A549 (cell line): Measurements from ENCODE around the gene SSBP2. TPM values are rescaled to one million over a fixed set of nuclear protein-coding genes. Genes with fewer than 3 reads are reported as not detected.

ENCODE experiments used
- ATAC-seq, 2 experiments: fragments of 200-7000 bp in 1 of 2; fragments of >200 bp in 1 of 2; cut with Nextera tagmentation in 1 of 2; cut with Tn5 transposase in 1 of 2; 3 replicates each; pipeline versions ENCODE4 v1.8.0 to v1.9.1; 2018 to 2020; ENCODE audit warnings: mild to moderate bottlenecking in 1 of 2, moderate library complexity in 1 of 2
- CTCF ChIA-PET: fragments of 300-600 bp; sonication (Branson Sonifier 250); formaldehyde crosslinking; extraction: SDS; loops from one replicate; lab custom pipeline; 2021; ENCODE audit warnings: antibody characterized with exemption, inconsistent platforms; lab: Yijun Ruan, JAX
- POLR2A ChIA-PET: fragments of 350-600 bp; formaldehyde crosslinking; extraction: SDS; loops from one replicate; lab custom pipeline; 2021; ENCODE audit warnings: antibody characterized with exemption, inconsistent platforms; lab: Yijun Ruan, JAX
- DNase-seq, 2 experiments: peaks; one replicate each; pipeline versions ENCODE4 v3.0.0 to v3.0.0-alpha.2; 2011 to 2016; ENCODE audit warnings: low read depth in 1 of 2, low spot score in 1 of 2
- FAIRE-seq: peaks from 2 replicates; lab custom pipeline; 2011; peaks lifted over from hg19 to GRCh38; lab: Jason Lieb, UNC
- H3K27ac ChIP-seq, 2 experiments: fragments of >200 bp; sonication (Bioruptor Twin); formaldehyde crosslinking; 3 replicates each; pipeline ENCODE4 v1.5.1; 2016 to 2017
- H3K4me1 ChIP-seq: fragments of >200 bp; sonication (Bioruptor Twin); formaldehyde crosslinking; 3 replicates; pipeline ENCODE4 v1.6.1; 2016
- H3K4me2 ChIP-seq: fragments of >200 bp; sonication (Bioruptor Twin); formaldehyde crosslinking; 3 replicates; pipeline ENCODE4 v1.6.1; 2016
- H3K4me3 ChIP-seq: fragments of >200 bp; sonication (Bioruptor Twin); formaldehyde crosslinking; 3 replicates; pipeline ENCODE4 v1.5.1; 2016
- H3K9me3 ChIP-seq: fragments of >200 bp; sonication (Bioruptor Twin); formaldehyde crosslinking; 3 replicates; pipeline ENCODE4 v1.6.1; 2016
- BHLHE40 ChIP-seq: IDR thresholded peaks from 2 replicates; pipeline ENCODE4 v1.6.1; 2012; ENCODE audit warnings: low read depth, low read length, inconsistent platforms
- EHF ChIP-seq: fragments of 250-450 bp; sonication (Bioruptor Pico); IDR thresholded peaks from 2 replicates; pipeline ENCODE4 v1.5.0; 2020; ENCODE audit warnings: mild to moderate bottlenecking
- JUNB ChIP-seq: fragments of >200 bp; sonication (Bioruptor Twin); formaldehyde crosslinking; IDR thresholded peaks from 2 replicates; pipeline ENCODE4 v1.6.1; 2016
- KDM1A ChIP-seq: fragments of 200-600 bp; sonication (generic); IDR thresholded peaks from 2 replicates; pipeline ENCODE4 v1.6.1; 2016; ENCODE audit warnings: low read depth, mild to moderate bottlenecking
- MYC ChIP-seq: IDR thresholded peaks from 2 replicates; pipeline ENCODE4 v1.6.1; 2012; ENCODE audit warnings: mild to moderate bottlenecking, inconsistent platforms, low read length, improper control_type of control experiment, borderline replicate concordance
- NPAS2 ChIP-seq: fragments of 250-450 bp; sonication (Bioruptor Pico); IDR thresholded peaks from 2 replicates; pipeline ENCODE4 v1.8.0; 2022; ENCODE audit warnings: mild to moderate bottlenecking, moderate library complexity, borderline replicate concordance
- PHF8 ChIP-seq: fragments of 200-600 bp; sonication (generic); IDR thresholded peaks from 2 replicates; pipeline ENCODE4 v1.6.1; 2016; ENCODE audit warnings: low read depth, mild to moderate bottlenecking, antibody characterized with exemption, moderate library complexity, borderline replicate concordance
- RAD21 ChIP-seq, 2 experiments: fragments of >200 bp in 1 of 2; sonication (Bioruptor Twin) in 1 of 2; formaldehyde crosslinking in 1 of 2; IDR thresholded peaks in 1 of 2; conservative IDR thresholded peaks in 1 of 2; 2 replicates in 1 of 2; 3 replicates in 1 of 2; pipeline ENCODE4 v1.6.1; 2012 to 2018; ENCODE audit warnings: inconsistent platforms in 1 of 2
- RCOR1 ChIP-seq: fragments of 150-350 bp; IDR thresholded peaks from 2 replicates; pipeline ENCODE4 v1.6.1; 2014; ENCODE audit warnings: antibody characterized with exemption, low read length, low read depth
- RNF2 ChIP-seq: fragments of 200-600 bp; sonication (generic); IDR thresholded peaks from 2 replicates; pipeline ENCODE4 v1.6.1; 2016; ENCODE audit warnings: low read depth, mild to moderate bottlenecking, antibody characterized with exemption, moderate library complexity, borderline replicate concordance
- TFCP2L1 ChIP-seq: fragments of 250-450 bp; sonication (Bioruptor Pico); IDR thresholded peaks from 2 replicates; pipeline ENCODE4 v1.5.0; 2021; ENCODE audit warnings: mild to moderate bottlenecking
- WGBS: methylation state at CpG from one replicate; pipeline ENCODE4 v1.1.6; 2017; ENCODE audit errors: missing lambda C conversion rate; 5-methylcytosine and 5-hydroxymethylcytosine counted together
- polyA plus RNA-seq, 4 experiments: library from polyadenylated mRNA; depleted of rRNA in 3 of 4; stranded (reverse); fragments of >200 nt; fragmentation: RNase III in 1 of 4; extraction: RNeasy Plus Mini Kit Qiagen cat#74134 plus additional on column Dnase treatment in 1 of 4; gene quantifications; 2 replicates in 3 of 4; 3 replicates in 1 of 4; pipeline ENCODE4 v1.2.3, GENCODE V29; 2011 to 2017
- TF ChIP-seq, protein P1 (sequence below): fragments of >200 bp; sonication (Bioruptor Twin); formaldehyde crosslinking; IDR thresholded peaks from 3 replicates; pipeline ENCODE4 v1.5.1; 2016
- TF ChIP-seq, protein P2 (sequence below): IDR thresholded peaks from 2 replicates; pipeline ENCODE4 v1.6.1; 2012; ENCODE audit warnings: low read depth, borderline replicate concordance

The SSBP2 gene
- polyA plus RNA-seq, 2 of the 4 experiments (the other 2 are of a cell fraction): 4.5 to 14.2 TPM

DNA sequence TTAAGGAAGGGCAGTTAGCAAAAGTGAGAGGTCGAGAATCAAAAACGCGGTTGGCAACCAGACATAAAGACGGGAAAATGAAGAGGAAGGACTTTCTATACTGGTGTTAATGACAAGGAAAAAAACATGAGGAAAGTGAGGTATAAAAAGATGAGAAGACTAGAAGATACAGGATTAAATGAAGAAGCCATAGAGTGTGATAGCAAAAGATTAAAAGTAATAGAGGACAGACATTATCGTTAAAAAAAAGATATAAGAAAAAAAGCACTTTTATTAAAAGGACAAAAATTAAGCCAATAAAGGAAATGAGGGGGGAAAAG, 1.7 kb upstream of the SSBP2 start (continued):
- no peak for TF ChIP-seq RNF2
- no peak for TF ChIP-seq NPAS2 (CRISPR knock-in tag)
- TF ChIP-seq, protein P1, sequence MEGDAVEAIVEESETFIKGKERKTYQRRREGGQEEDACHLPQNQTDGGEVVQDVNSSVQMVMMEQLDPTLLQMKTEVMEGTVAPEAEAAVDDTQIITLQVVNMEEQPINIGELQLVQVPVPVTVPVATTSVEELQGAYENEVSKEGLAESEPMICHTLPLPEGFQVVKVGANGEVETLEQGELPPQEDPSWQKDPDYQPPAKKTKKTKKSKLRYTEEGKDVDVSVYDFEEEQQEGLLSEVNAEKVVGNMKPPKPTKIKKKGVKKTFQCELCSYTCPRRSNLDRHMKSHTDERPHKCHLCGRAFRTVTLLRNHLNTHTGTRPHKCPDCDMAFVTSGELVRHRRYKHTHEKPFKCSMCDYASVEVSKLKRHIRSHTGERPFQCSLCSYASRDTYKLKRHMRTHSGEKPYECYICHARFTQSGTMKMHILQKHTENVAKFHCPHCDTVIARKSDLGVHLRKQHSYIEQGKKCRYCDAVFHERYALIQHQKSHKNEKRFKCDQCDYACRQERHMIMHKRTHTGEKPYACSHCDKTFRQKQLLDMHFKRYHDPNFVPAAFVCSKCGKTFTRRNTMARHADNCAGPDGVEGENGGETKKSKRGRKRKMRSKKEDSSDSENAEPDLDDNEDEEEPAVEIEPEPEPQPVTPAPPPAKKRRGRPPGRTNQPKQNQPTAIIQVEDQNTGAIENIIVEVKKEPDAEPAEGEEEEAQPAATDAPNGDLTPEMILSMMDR: no peak
- no peak for TF ChIP-seq EHF (CRISPR knock-in tag)
- no peak for TF ChIP-seq MYC
- no peak for TF ChIP-seq JUNB

DNA sequence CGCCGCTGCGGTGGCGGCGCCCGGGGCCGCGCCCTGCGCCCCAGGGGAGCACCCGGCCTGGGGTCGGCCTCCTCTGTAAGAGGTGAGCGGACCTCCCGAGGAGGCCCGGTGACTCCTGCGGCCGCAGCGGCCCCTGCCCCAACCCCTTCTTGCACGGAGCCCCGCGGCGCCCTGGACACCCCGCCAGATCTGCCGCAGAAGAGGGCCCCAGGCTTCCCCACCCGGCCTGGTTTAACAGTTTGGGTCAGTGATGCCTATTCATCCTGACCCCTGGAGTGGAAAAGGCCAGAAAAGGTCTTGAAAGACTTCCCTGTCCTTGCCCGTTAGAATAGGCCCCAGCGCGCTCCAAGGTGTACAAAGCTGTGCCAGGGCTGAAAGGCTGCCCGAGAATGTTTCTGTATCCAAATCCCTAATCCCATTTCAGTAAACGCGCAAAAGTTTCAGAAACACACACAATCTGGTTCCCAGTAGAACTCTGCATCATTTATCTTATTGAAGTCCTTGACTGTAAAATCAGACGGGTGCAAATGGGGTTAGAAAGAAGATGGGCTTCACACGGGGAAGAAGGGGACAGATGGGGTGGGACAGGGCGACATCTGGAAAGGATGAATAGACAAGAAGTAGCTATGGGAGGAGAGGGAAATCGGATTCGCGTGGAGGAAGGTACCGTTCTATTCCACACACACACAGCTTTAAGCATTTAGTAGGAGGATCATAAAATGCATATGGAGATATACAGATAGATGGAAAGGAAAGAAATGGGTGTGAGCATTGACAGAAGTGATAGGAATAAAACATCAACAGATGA, 1.1 kb upstream of the SSBP2 start:
- Histone ChIP-seq H3K4me1 (peaks cover 34% of the 10 kb centered on the region), H3K4me3 (peak overlapping the region; percentile 92), H3K27ac (peak overlapping the region; percentile 95 to 98), H3K4me2 (peak overlapping the region; percentile 75), H3K9me3 (no peaks in the 10 kb centered on the region)
- POLR2A ChIA-PET: interaction anchor here (0.6 to 3.8 kb wide), 11 partner anchors 12 to 413 kb away, joined by 3 to 197 read pairs (median 6); partner anchors contain the start of gene ATG10
- TF ChIP-seq PHF8 (peak; percentile 31), RAD21 (conservative IDR thresholded peaks at IDR 0.05 in 1 of 2, IDR thresholded peaks at IDR 0.05 in 1 of 2) (no peak), BHLHE40 (no peak), RCOR1 (no peak), RNF2 (no peak)
- TF ChIP-seq, protein P2, sequence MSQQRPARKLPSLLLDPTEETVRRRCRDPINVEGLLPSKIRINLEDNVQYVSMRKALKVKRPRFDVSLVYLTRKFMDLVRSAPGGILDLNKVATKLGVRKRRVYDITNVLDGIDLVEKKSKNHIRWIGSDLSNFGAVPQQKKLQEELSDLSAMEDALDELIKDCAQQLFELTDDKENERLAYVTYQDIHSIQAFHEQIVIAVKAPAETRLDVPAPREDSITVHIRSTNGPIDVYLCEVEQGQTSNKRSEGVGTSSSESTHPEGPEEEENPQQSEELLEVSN: no peak
- ATAC-seq: no peak; a peak in 1 of 6 replicates
- DNase-seq: no peak
- 59% methylated on average over 18 of the region's 37 CpGs for WGBS
- CTCF ChIA-PET: interaction anchor here (0.9 to 3.1 kb wide), 6 partner anchors 15 to 413 kb away, joined by 3 to 20 read pairs (median 4); no protein-coding TSS in a partner anchor
- FAIRE-seq: no peak

DNA sequence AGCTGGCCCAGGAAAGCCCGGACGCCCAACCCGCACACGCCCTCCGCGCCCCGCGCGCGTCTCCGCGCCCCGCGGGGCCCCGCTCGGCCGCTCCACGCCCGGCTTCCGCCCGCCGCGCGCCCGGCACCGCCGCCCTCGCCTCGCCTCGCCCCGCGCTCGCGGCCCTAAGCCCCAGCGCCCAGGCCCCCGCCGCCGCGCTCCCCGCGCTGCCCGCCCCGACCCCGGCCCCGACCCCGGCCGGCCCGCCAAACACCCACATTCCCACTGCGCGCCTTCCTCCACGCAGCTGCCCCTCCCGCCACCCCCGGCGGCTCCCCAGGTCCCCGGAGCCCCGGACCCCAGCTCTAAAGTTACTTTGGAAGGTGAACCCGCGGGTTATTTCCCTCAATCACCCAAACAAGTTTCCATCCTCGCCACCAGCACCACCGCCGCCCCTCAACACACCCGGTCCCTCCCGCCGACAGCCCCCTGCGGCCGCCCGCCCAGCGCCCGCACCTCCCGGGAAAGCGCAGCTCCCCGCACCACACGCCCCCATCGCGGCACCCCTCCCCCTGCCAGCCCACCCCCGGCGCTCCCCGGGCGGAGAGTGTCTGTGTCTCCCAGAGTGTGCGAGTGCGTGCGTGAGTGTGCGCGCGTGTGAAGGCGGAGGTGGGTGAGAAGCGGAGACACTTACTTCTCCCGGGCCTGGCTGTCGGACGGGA, 439 bp downstream of the SSBP2 start:
- ChIA-PET POLR2A (interaction anchor here (0.6 to 3.8 kb wide), 14 partner anchors 10 to 414 kb away, joined by 3 to 197 read pairs (median 6); partner anchors contain the start of gene ATG10), CTCF (interaction anchor here (0.8 to 3.1 kb wide), 13 partner anchors 8 to 519 kb away, joined by 3 to 20 read pairs (median 3); no protein-coding TSS in a partner anchor)
- WGBS: no CpG with 5 or more reads among the region's 90 CpGs
- peak overlapping the region; percentile 76 for H3K4me2 ChIP-seq
- peak; percentile 30 to 47; a peak in 5 of 6 replicates for ATAC-seq
- TF ChIP-seq RNF2 (peak; percentile 73; the same call in 1 of the 2 replicates), PHF8 (peak; percentile 35; the same call in 1 of the 2 replicates), KDM1A (peak; percentile 45; the same call in 1 of the 2 replicates), TFCP2L1 (no peak)
- TF ChIP-seq, protein P1: no peak
- H3K27ac ChIP-seq: peak overlapping the region; percentile 95 to 98
- H3K4me1 ChIP-seq: peaks cover 20% of the 10 kb centered on the region
- peak overlapping the region; percentile 92 for H3K4me3 ChIP-seq
- no peaks in the 10 kb centered on the region for H3K9me3 ChIP-seq
- peak in 1 of 2 experiments; percentile 26 for DNase-seq
- FAIRE-seq: no peak
